Fibroblast of skin of scalp (primary cell): ENCODE measurements around the gene ALAS2. TPM values are rescaled to one million over a fixed set of nuclear protein-coding genes. Genes with fewer than 3 reads are reported as not detected.
"Not testable (repeated sequence)": the region's sequence is repeated elsewhere in the genome, so short reads cannot be mapped to it uniquely, and the experiment has no call there.

Experiments
- DNase-seq: peaks from one replicate; pipeline ENCODE4 v3.0.0-alpha.2; 2013
- polyA plus RNA-seq, 2 experiments: library from polyadenylated mRNA; unstranded; fragments of 120-200 nt; gene quantifications; one replicate each; pipeline ENCODE4 v1.2.1, GENCODE V29; 2013; ENCODE audit not compliant: insufficient read length in 2 of 2

Gene ALAS2, protein sequence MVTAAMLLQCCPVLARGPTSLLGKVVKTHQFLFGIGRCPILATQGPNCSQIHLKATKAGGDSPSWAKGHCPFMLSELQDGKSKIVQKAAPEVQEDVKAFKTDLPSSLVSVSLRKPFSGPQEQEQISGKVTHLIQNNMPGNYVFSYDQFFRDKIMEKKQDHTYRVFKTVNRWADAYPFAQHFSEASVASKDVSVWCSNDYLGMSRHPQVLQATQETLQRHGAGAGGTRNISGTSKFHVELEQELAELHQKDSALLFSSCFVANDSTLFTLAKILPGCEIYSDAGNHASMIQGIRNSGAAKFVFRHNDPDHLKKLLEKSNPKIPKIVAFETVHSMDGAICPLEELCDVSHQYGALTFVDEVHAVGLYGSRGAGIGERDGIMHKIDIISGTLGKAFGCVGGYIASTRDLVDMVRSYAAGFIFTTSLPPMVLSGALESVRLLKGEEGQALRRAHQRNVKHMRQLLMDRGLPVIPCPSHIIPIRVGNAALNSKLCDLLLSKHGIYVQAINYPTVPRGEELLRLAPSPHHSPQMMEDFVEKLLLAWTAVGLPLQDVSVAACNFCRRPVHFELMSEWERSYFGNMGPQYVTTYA
- 0.17 TPM for polyA plus RNA-seq (2013, experiment 1 of 2; ENCODE audit: insufficient read length)
- 4.6 TPM for polyA plus RNA-seq (2013, experiment 2 of 2; ENCODE audit: insufficient read length)

DNA sequence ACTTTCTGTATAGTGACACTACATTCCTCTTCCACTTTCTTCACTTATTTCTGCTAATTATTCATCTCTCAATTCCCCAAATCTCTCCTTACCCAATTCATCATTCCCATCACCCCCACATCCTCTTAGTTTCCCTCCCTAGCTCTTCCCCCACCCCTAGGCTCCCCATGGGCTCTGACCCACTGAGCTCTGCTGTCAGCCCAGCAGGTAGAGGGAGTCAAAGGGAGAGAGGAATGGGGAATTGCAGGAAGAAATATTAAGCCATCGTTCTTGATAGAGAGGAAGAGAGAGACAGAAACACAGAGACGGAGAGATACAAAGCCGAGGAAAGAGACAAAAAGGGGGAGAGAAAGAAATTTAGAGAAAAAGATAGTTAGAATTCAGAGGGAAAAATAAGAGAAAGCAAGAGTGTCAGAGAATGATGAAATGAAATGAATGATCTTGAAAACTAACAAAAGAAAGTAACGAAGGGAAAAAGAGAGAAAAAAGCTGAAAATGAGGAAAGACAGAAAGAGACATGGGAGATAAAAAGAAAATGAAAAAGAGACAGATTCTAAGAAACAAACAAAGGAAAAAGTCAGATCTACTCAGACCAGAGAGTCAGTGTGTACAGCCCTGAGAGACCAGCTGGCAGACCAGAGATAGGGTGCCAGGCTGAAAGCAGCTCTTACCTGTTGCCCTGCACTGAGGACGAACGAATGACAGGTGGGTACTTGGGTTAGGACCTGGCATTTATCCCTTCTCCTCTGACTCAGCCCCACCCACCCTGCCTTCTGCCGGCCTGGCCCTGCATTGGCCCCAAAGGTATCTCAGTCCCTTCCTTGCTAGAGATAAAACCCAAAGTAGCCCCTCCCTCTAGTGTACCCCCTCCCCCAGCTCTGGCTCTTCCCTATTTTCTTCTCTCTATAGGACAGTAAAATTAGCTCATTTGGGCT lies at the start of gene ALAS2:
TSS of gene ALAS2 (minus strand) at position 707 of the 935 bp plus-strand sequence. CDS start 4,977 bp downstream, outside the sequence.
- no peak for DNase-seq

DNA sequence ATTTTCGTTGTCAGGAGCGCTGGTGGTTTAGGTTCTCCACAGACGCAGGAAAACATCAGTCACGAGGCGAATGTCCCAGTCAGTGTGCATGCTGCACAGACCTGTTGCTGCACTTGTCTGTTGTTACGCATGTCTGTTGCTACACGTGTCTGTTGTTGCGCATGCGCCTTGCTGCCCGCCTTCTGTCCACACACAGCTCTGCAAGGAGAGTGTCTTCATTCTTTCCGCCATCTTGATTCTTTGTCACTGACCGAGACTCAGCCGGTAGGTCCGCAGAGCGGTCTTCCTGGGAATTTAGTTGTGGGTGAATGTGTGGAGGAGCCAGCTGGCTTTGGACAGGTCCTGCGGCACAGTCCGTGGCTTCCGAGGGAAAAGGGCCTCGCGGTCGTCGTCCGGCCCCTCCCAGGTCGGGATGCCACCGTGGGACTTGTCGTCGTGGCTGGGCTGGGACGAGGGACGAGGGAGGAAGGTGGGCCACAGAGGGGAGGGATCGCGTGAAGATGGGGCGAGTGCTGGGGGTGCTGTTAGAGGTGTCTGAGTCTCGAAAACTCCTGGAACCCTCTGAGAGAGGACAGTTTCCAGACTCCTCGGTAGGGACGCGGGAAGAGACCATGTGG lies 44.2 kb upstream of the ALAS2 start, which contains the start of gene PAGE2B:
TSS of gene PAGE2B (plus strand) at position 180 of the 617 bp plus-strand sequence. CDS start 1,012 bp downstream, outside the sequence.
- no peak for DNase-seq

DNA sequence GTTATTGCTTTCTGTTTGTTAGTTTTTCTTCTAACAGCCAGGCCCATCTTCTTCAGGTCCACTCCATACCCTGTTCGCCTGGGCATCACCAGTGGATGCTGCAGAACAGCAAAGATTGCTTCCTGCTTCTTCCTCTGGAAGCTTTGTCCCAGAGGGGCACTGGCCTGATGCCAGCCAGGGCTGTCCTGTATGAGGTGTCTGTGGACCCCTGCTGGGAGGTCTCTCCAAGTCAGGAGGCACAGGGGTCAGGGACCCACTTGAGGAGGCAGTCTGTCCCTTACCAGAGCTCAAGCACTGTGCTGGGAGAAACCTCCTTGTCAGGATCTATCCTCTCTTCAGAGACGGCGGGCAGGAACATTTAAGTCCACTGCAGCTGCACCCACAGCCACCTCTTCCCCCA lies 41.5 kb upstream of the ALAS2 start:
- DNase-seq = no peak

DNA sequence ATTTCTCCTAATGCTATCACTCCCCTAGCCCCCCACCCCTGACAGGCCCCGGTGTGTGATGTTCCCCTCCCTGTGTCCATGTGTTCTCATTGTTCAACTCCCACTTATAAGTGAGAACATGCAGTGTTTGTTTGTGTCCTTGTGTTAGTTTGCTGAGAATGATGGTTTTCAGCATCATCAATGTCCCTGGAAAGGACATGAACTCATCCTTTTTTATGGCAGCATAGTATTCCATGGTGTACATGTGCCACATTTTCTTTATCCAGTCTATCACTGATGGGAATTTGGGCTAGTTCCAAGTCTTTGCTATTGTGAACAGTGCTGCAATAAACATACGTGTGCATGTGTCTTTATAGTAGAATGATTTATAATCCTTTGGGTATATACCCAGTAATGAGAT lies 36.4 kb upstream of the ALAS2 start:
- not testable (repeated sequence) for DNase-seq

DNA sequence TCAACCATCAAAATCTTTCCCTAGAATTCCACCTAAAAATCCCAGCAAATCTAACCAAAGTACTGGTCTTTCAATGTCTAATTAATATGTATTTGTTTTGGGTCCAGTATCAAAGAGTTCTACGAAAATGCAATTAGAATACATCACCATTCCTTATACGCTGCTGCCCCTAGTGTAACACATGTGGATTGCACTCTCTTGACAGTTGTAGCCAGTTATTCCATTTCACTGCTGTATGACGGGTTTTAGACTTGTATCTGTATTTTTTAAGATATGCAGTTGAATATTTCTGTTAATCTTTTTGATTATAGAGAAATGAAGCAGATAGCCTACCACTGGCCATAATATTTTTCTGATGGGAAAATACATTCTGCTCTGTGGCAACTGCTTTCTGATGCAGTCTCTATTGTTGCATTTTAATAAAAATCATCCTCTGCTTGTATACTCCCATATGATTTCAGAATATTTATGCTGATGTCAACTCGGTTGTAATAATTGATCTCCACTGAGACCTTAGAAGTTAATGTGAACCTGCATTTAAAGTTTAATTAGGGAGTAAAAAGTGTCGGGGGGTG lies 27.0 kb upstream of the ALAS2 start:
- peak; percentile 18 for DNase-seq

DNA sequence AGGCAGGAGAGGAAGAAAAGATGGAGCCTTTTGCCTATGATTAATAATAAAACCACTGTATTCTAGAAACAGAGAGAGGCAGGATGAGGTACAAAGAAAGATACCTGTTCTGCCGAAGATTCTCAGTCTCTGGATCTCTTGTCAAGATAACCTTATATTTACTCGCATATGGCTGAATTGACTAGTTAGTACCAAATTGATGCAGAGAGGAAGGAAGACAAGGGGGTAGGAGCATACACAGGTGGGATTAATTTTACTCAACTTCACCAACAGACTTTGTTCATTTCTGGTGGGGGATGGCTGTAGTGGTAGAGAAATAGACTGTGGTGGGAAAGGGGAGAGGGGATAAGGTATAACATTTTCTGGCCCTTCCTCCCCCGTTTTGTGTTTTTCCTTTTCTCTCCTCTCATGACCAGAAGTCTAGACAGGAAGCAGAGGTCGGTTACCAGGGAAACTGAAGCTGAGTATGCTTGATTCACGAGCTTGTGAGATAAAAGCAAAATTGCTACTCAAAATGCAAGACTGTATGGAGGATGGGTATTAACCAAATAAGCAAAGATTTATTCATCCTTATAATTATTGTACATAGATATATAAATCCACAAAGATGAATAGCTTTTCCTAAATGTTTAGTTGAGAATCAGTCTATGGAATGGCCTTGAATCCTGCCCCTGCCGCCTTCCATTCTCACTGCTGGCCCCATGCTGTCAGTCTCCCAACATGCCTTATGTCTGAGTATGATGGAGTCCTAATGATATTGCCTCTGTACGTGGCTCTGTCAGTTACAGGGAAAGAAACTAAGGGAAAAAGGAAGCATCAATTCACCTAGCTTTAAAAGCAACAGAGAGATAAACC lies 26.3 kb upstream of the ALAS2 start:
- no peak for DNase-seq

DNA sequence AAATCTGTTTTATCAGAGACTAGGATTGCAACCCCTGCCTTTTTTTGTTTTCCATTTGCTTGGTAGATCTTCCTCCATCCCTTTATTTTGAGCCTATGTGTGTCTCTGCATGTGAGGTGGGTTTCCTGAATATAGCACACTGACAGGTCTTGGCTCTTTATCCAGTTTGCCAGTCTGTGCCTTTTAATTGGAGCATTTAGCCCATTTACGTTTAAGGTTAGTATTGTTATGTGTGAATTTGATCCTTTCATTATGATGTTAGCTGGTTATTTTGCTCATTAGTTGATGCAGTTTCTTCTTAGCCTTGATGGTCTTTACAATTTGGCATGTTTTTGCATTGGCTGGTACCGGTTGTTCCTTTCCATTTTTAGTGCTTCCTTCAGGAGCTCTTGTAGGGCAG lies 19.8 kb upstream of the ALAS2 start:
- not testable (repeated sequence) for DNase-seq

DNA sequence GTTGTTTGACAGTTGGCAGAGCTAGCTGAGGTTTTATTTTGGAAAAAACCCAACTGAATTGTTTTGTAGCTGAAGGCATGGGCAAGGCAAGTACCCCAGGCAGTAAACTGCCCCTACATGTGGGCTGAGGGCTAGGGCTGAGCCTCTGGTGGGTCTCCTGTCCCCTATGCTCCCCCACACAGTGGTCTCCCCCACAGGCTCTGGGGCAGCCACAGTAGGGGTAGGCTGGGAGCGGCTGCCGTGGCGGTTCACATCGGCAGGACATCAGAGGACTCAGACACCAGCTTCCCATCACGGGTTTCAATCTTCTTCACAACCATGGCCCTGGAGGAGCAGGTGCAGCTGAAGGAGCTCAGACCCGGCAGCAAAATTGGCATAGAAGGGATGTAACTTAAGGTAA lies 10.7 kb upstream of the ALAS2 start:
- no peak for DNase-seq

DNA sequence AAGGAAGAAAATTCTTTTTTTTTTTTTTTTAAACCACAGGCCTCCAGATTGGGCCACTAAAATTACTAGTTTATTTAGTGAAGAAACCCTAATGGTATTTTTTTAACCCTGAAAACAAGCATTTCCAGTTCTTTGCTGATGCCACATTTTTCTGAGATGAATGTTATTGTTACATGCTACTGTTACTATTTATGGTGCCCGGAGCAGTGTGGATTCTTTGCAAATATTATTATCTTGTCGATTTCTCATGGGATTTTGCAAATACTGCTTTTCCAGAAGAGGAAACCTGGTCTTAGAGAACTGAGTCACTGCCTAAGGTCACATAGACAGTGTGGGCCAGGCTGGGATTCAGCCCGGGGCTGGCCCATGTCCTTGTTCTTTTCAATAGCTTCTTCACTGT lies 8.7 kb upstream of the ALAS2 start:
- peak; percentile 43 for DNase-seq

DNA sequence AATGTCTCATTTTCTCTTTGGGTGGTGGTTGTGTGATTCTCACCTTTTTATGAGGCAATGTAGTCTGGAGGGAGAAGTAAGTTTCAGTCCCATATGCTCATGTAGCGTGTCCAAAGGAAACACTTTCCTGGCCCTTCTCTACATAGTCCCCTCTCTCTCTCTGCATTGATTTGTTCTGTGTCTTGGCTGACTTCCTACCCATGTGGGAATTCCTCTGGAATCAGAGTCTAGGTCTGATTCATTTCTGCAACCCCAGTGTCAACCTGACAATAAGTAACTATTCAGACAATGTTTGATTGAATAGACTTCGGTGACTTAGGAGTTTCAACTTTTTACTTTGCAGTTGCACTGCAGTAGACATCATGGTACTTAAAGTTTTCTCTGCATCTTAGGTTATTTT lies 2.7 kb upstream of the ALAS2 start:
- no peak for DNase-seq

DNA sequence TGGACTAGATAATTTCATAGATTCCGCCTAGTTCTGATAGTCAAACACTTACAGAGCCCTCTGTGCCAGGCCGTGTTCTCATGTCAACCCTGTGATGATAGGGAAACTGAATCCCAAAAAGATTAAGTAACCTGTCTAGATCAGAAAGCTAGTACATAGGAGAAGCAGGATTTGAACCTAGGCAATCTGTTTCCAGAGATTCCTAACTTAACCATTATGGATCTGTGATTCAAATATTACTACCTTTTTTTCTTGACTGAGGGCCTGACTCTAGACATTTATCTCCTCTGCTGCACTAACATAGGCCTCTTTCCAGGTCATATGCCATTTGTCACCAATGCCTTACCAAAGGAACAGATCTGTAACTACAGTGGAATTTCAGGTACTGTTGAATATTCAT lies 1.5 kb downstream of the ALAS2 start:
- no peak for DNase-seq

DNA sequence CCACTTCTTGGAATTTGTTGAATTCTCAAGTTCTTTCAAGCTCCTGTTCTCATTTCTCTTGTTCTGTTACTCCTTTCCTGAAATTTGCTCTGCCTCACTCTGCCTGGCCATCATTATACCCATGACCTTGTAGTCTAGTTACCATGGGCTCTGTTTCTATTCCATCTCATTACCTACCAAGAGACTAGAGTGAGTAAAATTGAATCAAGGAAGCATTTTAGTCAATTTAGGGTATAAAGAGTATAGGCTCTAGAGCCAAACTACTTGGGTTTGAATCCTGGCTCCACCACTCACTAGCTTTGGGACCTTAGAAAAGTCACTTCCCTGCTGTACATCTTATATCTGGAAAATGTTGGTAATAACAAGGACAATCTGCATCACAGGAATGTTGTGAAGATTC lies 2.2 kb downstream of the ALAS2 start:
- no peak for DNase-seq

DNA sequence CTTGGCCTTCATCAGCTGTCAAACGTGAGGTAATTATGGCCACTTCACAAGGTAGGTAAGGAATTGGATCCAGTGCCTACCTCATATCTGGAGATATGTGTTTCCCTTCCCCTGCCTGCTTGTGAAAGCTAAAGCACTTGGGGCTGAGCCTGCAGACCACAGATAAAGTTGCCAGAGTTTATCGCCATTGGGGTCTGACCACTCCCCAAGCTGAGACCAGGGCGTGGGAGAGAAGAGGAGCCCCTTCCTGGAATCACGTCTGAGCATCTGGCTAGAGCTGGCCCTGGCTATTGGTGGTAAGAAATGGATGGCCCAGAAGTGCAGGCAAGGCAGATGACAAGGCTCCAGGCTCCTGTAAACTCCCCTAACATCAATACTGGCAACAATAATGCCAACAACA lies 2.7 kb downstream of the ALAS2 start:
- no peak for DNase-seq

DNA sequence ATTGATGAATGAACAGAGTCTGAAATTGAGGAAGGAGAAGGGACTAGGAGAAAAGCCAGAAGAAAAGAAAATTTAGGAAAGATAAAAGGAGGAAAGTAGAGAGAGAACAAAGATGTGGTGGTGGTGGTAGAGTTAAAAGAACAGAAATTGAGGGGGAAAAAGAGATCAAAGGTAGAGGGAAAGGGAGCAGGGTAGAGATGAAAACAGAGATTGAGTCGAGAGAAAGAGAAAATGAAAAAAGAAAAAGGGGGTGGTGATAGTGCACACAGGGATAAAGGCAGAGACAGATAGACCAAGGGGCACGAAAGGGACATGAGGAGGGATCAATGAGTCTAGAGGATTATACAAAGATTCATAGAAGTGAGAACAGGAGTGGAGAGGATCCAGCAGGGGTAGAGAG lies 3.9 kb downstream of the ALAS2 start:
- no peak for DNase-seq

DNA sequence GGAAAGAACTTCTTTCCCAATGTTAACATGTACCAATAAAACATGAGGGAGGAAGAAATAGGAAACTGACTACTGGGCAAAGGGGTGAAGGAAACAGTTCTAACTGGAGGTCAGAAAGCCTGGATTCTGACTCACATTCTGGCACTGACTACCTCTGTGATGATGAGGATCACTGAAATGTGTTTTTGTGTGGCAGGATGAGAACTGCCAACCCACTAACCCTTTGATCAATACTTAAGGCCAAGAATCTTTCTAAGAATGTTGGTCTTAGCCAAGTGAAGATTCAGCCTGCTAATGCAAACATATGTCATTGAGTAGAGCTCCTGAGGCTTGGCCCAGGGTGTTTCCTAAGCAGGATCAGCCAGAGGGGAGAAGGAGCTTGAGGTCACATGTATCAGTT lies 4.6 kb downstream of the ALAS2 start:
- peak; percentile 1 for DNase-seq

DNA sequence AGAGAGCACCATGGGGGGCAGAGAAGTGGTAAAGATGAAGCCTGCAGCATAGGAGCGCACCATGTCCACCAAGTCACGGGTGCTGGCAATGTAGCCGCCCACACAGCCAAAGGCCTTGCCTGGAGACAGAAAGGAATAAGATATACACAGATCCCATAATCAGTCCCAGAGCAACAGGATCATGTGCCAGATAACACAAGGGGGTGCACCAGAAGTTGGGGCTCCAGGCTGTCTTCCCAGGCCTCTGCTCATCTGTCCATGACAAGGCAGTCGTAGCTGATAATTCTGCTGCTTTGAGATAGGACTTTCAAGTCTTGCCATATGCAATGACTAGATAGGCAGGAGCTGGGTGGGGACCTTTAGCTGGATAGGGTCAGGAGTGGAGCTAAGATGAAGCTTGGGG lies 15.9 kb downstream of the ALAS2 start:
- no peak for DNase-seq

DNA sequence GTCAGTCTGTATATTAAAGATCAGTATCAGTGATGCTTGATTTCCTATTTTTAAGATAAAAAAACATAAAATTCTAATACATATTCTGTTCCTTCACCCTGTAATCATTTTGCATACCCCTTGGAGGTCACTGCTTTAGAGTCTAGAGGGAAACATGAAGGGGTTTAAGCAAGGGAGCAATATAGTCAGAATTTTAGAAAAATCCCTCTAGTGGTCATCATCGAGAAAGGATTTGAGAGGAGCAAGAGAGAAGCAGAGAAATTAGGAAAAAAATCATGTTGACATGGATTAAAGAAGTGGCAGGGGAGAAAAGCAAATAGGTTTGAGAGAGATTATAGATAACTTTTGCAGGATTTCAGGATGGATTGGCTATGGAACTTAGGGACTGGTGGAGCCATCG lies 19.5 kb downstream of the ALAS2 start:
- DNase-seq = no peak

DNA sequence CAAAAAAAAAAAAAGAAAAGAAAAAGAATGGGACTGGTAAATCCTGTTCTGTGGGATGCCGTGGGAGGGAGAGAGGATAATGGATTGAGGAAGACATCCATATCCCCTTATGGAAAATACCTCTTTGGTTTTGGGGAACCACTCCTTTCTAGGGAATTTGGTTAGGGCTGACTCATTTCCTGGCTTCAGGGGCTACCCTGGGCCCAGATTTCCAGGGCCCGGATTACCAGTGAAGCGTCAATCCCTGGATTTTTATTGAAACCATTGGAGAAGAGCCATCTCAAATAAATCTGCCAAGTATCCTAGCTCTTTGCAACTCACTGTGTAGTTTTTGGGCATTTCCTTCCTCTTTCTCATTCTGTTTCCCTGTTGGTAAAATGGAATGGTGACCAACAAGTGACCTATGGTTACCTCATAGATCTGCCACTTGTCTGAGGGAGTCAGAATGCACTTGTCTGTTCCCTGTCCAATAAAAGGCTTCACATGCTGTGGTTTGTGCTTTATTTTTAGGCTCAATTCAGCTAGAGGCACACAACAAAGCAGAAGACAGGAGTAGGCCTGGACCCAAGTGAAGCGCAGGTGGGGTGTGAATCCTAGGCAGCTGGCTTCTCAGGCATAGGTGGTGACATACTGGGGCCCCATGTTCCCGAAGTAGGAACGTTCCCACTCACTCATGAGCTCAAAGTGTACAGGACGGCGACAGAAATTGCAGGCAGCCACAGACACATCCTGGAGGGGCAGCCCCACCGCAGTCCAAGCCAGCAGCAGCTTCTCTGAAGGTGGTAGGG lies 22.0 kb downstream of the ALAS2 start:
- peak; percentile 28 for DNase-seq

DNA sequence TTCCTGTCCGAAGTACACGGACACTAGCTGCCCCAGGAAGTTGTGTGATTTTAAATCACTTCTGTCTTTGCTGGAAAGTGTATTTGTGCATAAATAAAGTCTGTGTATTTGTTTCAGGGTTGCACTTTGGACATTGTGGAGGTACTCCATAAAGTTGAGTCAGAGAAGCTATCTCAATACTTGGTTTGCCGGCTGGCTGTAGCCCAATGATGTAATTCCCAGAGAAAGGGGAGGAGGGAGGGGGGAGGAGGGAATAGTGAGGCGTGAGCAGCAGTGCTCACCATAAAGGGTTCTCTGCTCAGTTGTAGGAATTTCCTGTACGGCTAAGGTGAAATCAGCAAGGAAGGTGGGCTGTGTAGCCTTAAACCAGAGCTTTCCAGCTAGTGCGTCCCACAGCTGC lies 23.1 kb downstream of the ALAS2 start:
- DNase-seq = peak; percentile 43
